Activated CD4-positive, alpha-beta memory T cell treated with anti-CD3 and anti-CD28 coated beads for 36 hours (primary cell): ENCODE results near the gene PACC1. TPM values are rescaled to one million over a fixed set of nuclear protein-coding genes. Genes with fewer than 3 reads are reported as not detected.

Experiments used
- CTCF ChIA-PET: fragments of 350-600 bp; sonication (Branson Sonifier 250); formaldehyde crosslinking; loops from one replicate; lab custom pipeline; 2021; ENCODE audit warnings: antibody characterized with exemption, inconsistent platforms; lab: Charles Lee
- POLR2A ChIA-PET: fragments of 350-600 bp; sonication (Branson Sonifier 250); formaldehyde crosslinking; loops from one replicate; lab custom pipeline; 2021; ENCODE audit warnings: antibody characterized with exemption; lab: Charles Lee
- DNase-seq: peaks from one replicate; pipeline ENCODE4 v3.0.0-alpha.2; 2020
- H3K27ac Mint-ChIP-seq: one replicate; pipeline ENCODE4 v1.8.0; 2021; ENCODE audit warnings: mixed read lengths
- H3K27me3 Mint-ChIP-seq: one replicate; pipeline ENCODE4 v1.8.0; 2021; ENCODE audit warnings: mixed read lengths
- H3K36me3 Mint-ChIP-seq: one replicate; pipeline ENCODE4 v1.8.0; 2021; ENCODE audit warnings: mixed read lengths
- H3K4me1 Mint-ChIP-seq: one replicate; pipeline ENCODE4 v1.8.0; 2021; ENCODE audit warnings: low read depth, mixed read lengths
- H3K4me3 Mint-ChIP-seq: one replicate; pipeline ENCODE4 v1.8.0; 2021; ENCODE audit warnings: mild to moderate bottlenecking, mixed read lengths
- H3K9me3 Mint-ChIP-seq: one replicate; pipeline ENCODE4 v1.8.0; 2021; ENCODE audit warnings: mixed read lengths
- intact Hi-C: fragments of 100-400 bp; cut with micrococcal nuclease; formaldehyde crosslinking; loops from one replicate; pipeline ENCODE4 v1.15.1; 2023
- total RNA-seq, 2 experiments: library from RNA; stranded (reverse); gene quantifications; one replicate each; pipeline ENCODE4 v1.2.3, GENCODE V29; 2021

Gene PACC1
- total RNA-seq, 2 experiments from 2014 or later = 9.6 to 10.0 TPM

- ChIA-PET POLR2A (no interaction called here), CTCF (interaction anchor here (0.6 to 6.1 kb wide), 10 partner anchors 11 to 772 kb away, joined by 3 to 166 read pairs (median 5); partner anchors contain the start of genes DTL, INTS7 and NEK2)
- Mint-ChIP-seq H3K9me3 (no peaks in the 10 kb centered on the region), H3K27ac (no peak overlapping the region), H3K4me3 (no peak overlapping the region), H3K27me3 (no peaks in the 10 kb centered on the region), H3K4me1 (no peaks in the 10 kb centered on the region), H3K36me3 (no peaks in the 10 kb centered on the region)
- intact Hi-C loops = no loop called here
- no peak for DNase-seq
Measured at GRCh38 chr1:212453156-212453857, 38.6 kb upstream of the PACC1 start.

DNA sequence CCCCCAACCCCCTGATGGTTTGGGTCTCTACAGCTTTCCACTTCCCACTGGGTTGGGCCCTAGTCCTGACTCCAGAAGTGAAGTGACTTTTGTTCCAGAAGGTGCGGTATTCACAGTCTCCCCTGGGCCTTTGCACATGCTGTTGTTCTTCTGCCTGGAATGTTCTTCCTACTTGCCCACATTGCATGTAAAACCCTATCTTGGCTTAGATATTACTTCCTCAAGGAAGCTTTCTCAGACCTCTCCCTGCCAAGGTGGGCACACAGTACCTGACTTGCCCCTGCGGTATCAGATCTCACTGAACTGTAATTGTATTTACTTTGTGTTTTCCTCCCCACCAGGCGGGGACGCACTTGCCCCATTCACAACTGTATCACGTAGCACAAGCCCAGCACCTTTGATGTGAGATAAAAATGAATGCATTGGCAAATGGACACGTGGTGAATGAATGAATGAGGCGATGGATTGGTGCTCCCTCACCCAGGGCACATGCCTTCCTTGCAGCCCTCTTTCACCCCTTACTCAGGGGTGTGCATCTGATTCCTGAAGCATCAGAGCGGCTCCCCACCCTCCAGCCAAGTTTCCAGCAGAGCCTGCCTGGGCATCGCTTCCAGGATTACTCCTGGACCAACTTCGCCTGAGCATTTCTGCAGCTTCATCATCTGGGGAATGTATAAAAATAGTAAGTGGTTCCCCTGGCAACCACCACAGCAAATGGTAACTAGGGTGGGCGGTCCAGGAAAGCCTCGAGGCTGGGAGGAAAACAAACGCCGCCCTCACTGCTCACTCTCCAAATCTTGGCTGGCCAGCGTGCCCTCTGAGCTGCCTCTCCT lies 37.9 kb upstream of the PACC1 start:
- no peaks in the 10 kb centered on the region for H3K36me3 Mint-ChIP-seq
- no peaks in the 10 kb centered on the region for H3K9me3 Mint-ChIP-seq
- H3K27me3 Mint-ChIP-seq = no peaks in the 10 kb centered on the region
- ChIA-PET CTCF (interaction anchor here (0.8 to 2.0 kb wide), 8 partner anchors 10 to 417 kb away, joined by 3 to 7 read pairs (median 4); partner anchors contain the start of genes DTL and INTS7), POLR2A (no interaction called here)
- intact Hi-C loops = no loop called here
- H3K4me3 Mint-ChIP-seq = no peak overlapping the region
- no peaks in the 10 kb centered on the region for H3K4me1 Mint-ChIP-seq
- DNase-seq = no peak
- no peak overlapping the region for H3K27ac Mint-ChIP-seq

GRCh38 chr1:212451416-212452322 lies 37.0 kb upstream of the PACC1 start:
- H3K9me3 Mint-ChIP-seq = no peaks in the 10 kb centered on the region
- H3K36me3 Mint-ChIP-seq = peaks cover under 1% of the 10 kb centered on the region
- H3K27me3 Mint-ChIP-seq = no peaks in the 10 kb centered on the region
- intact Hi-C loops = no loop called here
- no peaks in the 10 kb centered on the region for H3K4me1 Mint-ChIP-seq
- no peak for DNase-seq
- H3K27ac Mint-ChIP-seq = no peak overlapping the region
- ChIA-PET POLR2A (no interaction called here), CTCF (interaction anchor here (0.8 to 1.6 kb wide), 4 partner anchors 9 to 381 kb away, joined by 3 to 7 read pairs (median 4); no protein-coding TSS in a partner anchor)
- H3K4me3 Mint-ChIP-seq = no peak overlapping the region

DNA sequence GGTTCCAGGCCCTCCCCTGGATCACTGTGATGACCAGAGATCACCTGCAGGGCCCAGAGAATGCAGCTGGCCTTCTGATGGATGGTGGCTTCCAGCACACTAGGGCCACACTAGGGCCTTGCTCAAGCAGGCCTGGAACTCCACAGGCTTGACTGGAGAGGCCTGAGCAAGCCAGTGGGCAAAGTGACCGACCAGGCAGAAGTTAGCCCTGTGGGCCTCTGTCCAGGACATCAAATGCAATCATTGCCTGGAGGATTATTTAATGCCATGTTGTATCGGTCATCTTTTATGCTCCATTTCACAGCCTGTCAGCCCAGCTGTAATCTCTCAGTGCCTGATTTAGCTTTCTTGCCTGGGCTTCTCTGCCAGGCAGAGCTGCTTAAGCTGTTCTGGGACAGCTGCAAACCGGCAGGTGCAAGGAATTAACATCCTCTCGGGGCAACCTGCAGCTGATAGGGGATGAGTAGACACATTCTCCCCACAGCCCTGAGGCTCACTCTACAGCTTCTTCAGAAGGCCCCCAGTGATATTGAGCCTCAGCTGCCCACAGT lies 35.7 kb upstream of the PACC1 start:
- Mint-ChIP-seq H3K4me1 (no peaks in the 10 kb centered on the region), H3K4me3 (no peak overlapping the region), H3K36me3 (peaks cover 3% of the 10 kb centered on the region), H3K27ac (no peak overlapping the region), H3K27me3 (no peaks in the 10 kb centered on the region), H3K9me3 (no peaks in the 10 kb centered on the region)
- intact Hi-C loops = no loop called here
- no peak for DNase-seq
- ChIA-PET CTCF (interaction anchor here (1.5 kb wide), 1 partner anchor 27 kb away, joined by 3 read pairs; no protein-coding TSS in a partner anchor), POLR2A (no interaction called here)

DNA sequence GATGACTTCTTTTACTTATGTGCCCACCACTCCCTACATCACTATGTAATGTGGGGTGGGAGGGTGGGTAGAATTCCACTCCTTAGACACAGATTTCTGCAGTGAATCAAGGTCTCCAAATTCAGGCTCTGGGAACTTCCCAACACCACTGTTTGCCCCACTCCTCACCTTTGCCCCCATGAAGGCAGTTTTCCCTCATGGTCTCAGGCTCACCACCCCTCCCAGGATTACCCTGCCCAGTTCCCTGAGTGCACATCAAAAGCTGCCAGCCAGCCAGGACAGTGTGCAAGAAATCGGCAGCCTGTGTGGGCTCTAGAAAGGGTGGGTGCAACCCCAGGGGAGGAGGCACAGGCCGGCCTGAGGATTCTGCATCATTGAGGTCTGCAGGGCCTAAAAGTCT lies 32.8 kb upstream of the PACC1 start:
- ChIA-PET CTCF (interaction anchor here (1.6 kb wide), 1 partner anchor 8 kb away, joined by 6 read pairs; no protein-coding TSS in a partner anchor), POLR2A (interaction anchor here (0.6 kb wide), 1 partner anchor 769 kb away, joined by 4 read pairs; no protein-coding TSS in a partner anchor)
- no peak for DNase-seq
- Mint-ChIP-seq H3K36me3 (peaks cover 10% of the 10 kb centered on the region), H3K4me3 (no peak overlapping the region), H3K27me3 (no peaks in the 10 kb centered on the region), H3K9me3 (no peaks in the 10 kb centered on the region), H3K27ac (no peak overlapping the region), H3K4me1 (no peaks in the 10 kb centered on the region)
- intact Hi-C loops = no loop called here

DNA sequence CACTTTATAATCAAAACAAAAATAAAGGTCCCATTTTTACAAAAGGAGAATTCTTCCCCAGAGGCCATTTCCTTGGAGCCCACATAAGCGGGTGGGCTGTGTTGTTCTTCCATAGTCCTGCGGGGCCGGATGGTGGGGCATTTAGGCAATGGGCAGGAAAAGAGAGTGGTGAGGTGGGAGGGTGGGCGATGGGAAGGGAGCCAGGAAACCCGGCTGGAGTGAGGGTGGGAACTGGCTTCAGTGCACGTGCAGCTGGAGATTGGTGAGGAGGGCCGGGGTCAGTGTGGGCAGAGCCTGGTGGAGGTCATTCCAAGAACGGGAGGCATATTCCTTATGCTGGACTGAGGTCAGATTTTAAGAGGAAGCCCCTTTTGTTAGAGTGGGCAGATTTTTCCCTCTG lies 31.6 kb upstream of the PACC1 start:
- intact Hi-C loops = no loop called here
- Mint-ChIP-seq H3K4me3 (no peak overlapping the region), H3K4me1 (no peaks in the 10 kb centered on the region), H3K27me3 (no peaks in the 10 kb centered on the region), H3K27ac (no peak overlapping the region), H3K9me3 (no peaks in the 10 kb centered on the region), H3K36me3 (peaks cover 10% of the 10 kb centered on the region)
- ChIA-PET POLR2A (no interaction called here), CTCF (interaction anchor here (1.6 kb wide), 1 partner anchor 9 kb away, joined by 6 read pairs; no protein-coding TSS in a partner anchor)
- DNase-seq = no peak

GRCh38 chr1:212442408-212442807 lies 27.7 kb upstream of the PACC1 start:
- POLR2A ChIA-PET = no interaction called here
- no peak overlapping the region for H3K27ac Mint-ChIP-seq
- intact Hi-C loops = no loop called here

GRCh38 chr1:212440419-212440818 lies 25.7 kb upstream of the PACC1 start:
- ChIA-PET POLR2A (interaction anchor here (1.4 kb wide), 1 partner anchor 10 kb away, joined by 3 read pairs; no protein-coding TSS in a partner anchor), CTCF (interaction anchor here (4.1 kb wide), 1 partner anchor 15 kb away, joined by 24 read pairs; no protein-coding TSS in a partner anchor)
- peaks cover 7% of the 10 kb centered on the region for H3K36me3 Mint-ChIP-seq
- no peaks in the 10 kb centered on the region for H3K9me3 Mint-ChIP-seq
- no peak overlapping the region for H3K4me3 Mint-ChIP-seq
- no peak overlapping the region for H3K27ac Mint-ChIP-seq
- DNase-seq = no peak
- intact Hi-C loops = no loop called here
- no peaks in the 10 kb centered on the region for H3K27me3 Mint-ChIP-seq
- peaks cover 7% of the 10 kb centered on the region for H3K4me1 Mint-ChIP-seq

More at GRCh38 chr1:212442408-212442807, 27.7 kb upstream of the PACC1 start:
- no peaks in the 10 kb centered on the region for H3K27me3 Mint-ChIP-seq
- H3K36me3 Mint-ChIP-seq = peaks cover 10% of the 10 kb centered on the region
- H3K9me3 Mint-ChIP-seq = no peaks in the 10 kb centered on the region
- DNase-seq = no peak
- H3K4me3 Mint-ChIP-seq = no peak overlapping the region
- CTCF ChIA-PET = interaction anchor here (1.6 to 4.1 kb wide), 2 partner anchors 10 to 13 kb away, joined by 5 to 24 read pairs; no protein-coding TSS in a partner anchor
- peaks cover 4% of the 10 kb centered on the region for H3K4me1 Mint-ChIP-seq

DNA sequence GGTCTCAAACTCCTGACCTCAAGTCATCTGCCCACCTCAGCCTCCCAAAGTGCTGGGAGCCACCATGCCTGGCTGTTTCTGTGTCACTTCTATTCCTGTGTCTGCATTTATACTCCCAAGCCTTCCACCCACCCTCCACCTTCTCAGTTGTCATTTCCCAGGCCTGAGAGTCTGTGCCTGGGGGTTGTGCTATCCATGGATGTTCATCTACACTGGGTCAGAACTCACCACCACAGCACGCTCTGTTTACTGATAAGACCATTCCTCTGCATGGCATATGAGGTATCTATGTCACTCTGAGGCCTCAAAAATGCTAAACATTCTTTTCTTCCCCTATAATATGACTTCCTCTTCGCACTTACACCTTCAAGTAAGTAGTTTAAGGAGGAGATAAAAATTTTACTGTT lies 24.1 kb upstream of the PACC1 start:
- Mint-ChIP-seq H3K27me3 (no peaks in the 10 kb centered on the region), H3K4me1 (peaks cover 10% of the 10 kb centered on the region), H3K9me3 (no peaks in the 10 kb centered on the region), H3K4me3 (no peak overlapping the region), H3K27ac (no peak overlapping the region), H3K36me3 (no peaks in the 10 kb centered on the region)
- DNase-seq = no peak
- ChIA-PET CTCF (interaction anchor here (4.1 kb wide), 1 partner anchor 16 kb away, joined by 24 read pairs; no protein-coding TSS in a partner anchor), POLR2A (no interaction called here)
- intact Hi-C loops = no loop called here

- no peaks in the 10 kb centered on the region for H3K27me3 Mint-ChIP-seq
- ChIA-PET CTCF (interaction anchor here (0.9 to 1.4 kb wide), 3 partner anchors 11 to 20 kb away, joined by 3 to 4 read pairs (median 3); no protein-coding TSS in a partner anchor), POLR2A (interaction anchor here (0.6 to 0.7 kb wide), 2 partner anchors 185 to 301 kb away, joined by 3 to 4 read pairs; no protein-coding TSS in a partner anchor)
- H3K4me3 Mint-ChIP-seq = no peak overlapping the region
- peak; percentile 20 for DNase-seq
- H3K4me1 Mint-ChIP-seq = peaks cover 20% of the 10 kb centered on the region
- no peaks in the 10 kb centered on the region for H3K36me3 Mint-ChIP-seq
- intact Hi-C loops = no loop called here
- H3K27ac Mint-ChIP-seq = no peak overlapping the region
- no peaks in the 10 kb centered on the region for H3K9me3 Mint-ChIP-seq
Measured at GRCh38 chr1:212437179-212437798, 22.6 kb upstream of the PACC1 start.
